ENCODE data around the gene SND1. TPM values are rescaled to one million over a fixed set of nuclear protein-coding genes. Genes with fewer than 3 reads are reported as not detected.
A peak's percentile ranks its signal among the peaks of the same experiment; 100 is the strongest.

Gene SND1
- total RNA-seq, 4 donors from 2014 or later: 64.3 to 77.0 (median 70.4) TPM

GRCh38 chr7:128017862-128018845, 366.2 kb downstream of the SND1 start:
- no peak for DNase-seq
- Histone ChIP-seq H3K27me3 (no peaks in the 10 kb centered on the region), H3K4me1 (no peaks in the 10 kb centered on the region), H3K27ac (no peak overlapping the region), H3K9me3 (no peaks in the 10 kb centered on the region), H3K4me3 (no peak overlapping the region), H3K36me3 (no peaks in the 10 kb centered on the region)
- 20 to 70% methylated on average over 1 to 8 of the region's 8 CpGs for WGBS, 2 donors (ENCODE audit: low coverage in 1 of 2)
- intact Hi-C loops (cut with DNase I; ENCODE audit: low total_unique reads) (no loop called here), in situ Hi-C loops (cut with MboI; ENCODE audit: low pct_ligation_motif_present in 1 of 4, low pct_unique_long_range_greater_than_20kb in 1 of 4, low sequenced_read_pairs in 3 of 4) (no loop called here)
- TF ChIP-seq POLR2A (IDR thresholded peaks at IDR 0.05) (no peak), EP300 (IDR thresholded peaks at IDR 0.05; ENCODE audit: low read depth) (no peak), CTCF (IDR thresholded peaks at IDR 0.05) (no peak), POLR2AphosphoS5 (IDR thresholded peaks at IDR 0.05) (no peak)

- DNase-seq: no peak
- Histone ChIP-seq H3K27me3 (no peaks in the 10 kb centered on the region), H3K27ac (no peak overlapping the region), H3K4me3 (no peak overlapping the region), H3K36me3 (no peaks in the 10 kb centered on the region), H3K9me3 (no peaks in the 10 kb centered on the region), H3K4me1 (no peaks in the 10 kb centered on the region)
- TF ChIP-seq CTCF (IDR thresholded peaks at IDR 0.05) (no peak), POLR2AphosphoS5 (IDR thresholded peaks at IDR 0.05) (no peak), EP300 (IDR thresholded peaks at IDR 0.05; ENCODE audit: low read depth) (no peak), POLR2A (IDR thresholded peaks at IDR 0.05) (no peak)
- intact Hi-C loops (cut with DNase I; ENCODE audit: low total_unique reads) (no loop called here), in situ Hi-C loops (cut with MboI; ENCODE audit: low pct_ligation_motif_present in 1 of 4, low pct_unique_long_range_greater_than_20kb in 1 of 4, low sequenced_read_pairs in 3 of 4) (no loop called here)
- WGBS, 2 donors (ENCODE audit: low coverage in 1 of 2): 93 to 100% methylated on average over 3 of the region's 3 CpGs
These were observed 367.3 kb downstream of the SND1 start for GRCh38 chr7:128019288-128019687.

GRCh38 chr7:128020159-128020558, 368.2 kb downstream of the SND1 start:
- no peak for DNase-seq
- H3K9me3 ChIP-seq: no peaks in the 10 kb centered on the region
- H3K27me3 ChIP-seq: no peaks in the 10 kb centered on the region
- intact Hi-C loops (cut with DNase I; ENCODE audit: low total_unique reads) (no loop called here), in situ Hi-C loops (cut with MboI; ENCODE audit: low pct_ligation_motif_present in 1 of 4, low pct_unique_long_range_greater_than_20kb in 1 of 4, low sequenced_read_pairs in 3 of 4) (no loop called here)
- H3K4me3 ChIP-seq: no peak overlapping the region
- H3K36me3 ChIP-seq: no peaks in the 10 kb centered on the region
- WGBS, 2 donors (ENCODE audit: low coverage in 1 of 2): 94 to 97% methylated on average over 5 to 6 of the region's 6 CpGs
- no peaks in the 10 kb centered on the region for H3K4me1 ChIP-seq
- no peak overlapping the region for H3K27ac ChIP-seq
- TF ChIP-seq EP300 (IDR thresholded peaks at IDR 0.05; ENCODE audit: low read depth) (no peak), POLR2A (IDR thresholded peaks at IDR 0.05) (no peak), POLR2AphosphoS5 (IDR thresholded peaks at IDR 0.05) (no peak), CTCF (IDR thresholded peaks at IDR 0.05) (peak in 2 of 5 experiments; percentile 5 to 11)

GRCh38 chr7:128021366-128021765, 369.4 kb downstream of the SND1 start:
- intact Hi-C loops (cut with DNase I; ENCODE audit: low total_unique reads): no loop called here
- TF ChIP-seq POLR2A (IDR thresholded peaks at IDR 0.05) (no peak), POLR2AphosphoS5 (IDR thresholded peaks at IDR 0.05) (no peak), EP300 (IDR thresholded peaks at IDR 0.05; ENCODE audit: low read depth) (no peak), CTCF (IDR thresholded peaks at IDR 0.05) (no peak)
- Histone ChIP-seq H3K27ac (no peak overlapping the region), H3K9me3 (no peaks in the 10 kb centered on the region), H3K4me1 (peaks cover 0 to 6% (median 0%) of the 10 kb centered on the region in 4 donors), H3K4me3 (no peak overlapping the region), H3K27me3 (no peaks in the 10 kb centered on the region), H3K36me3 (no peaks in the 10 kb centered on the region)
- WGBS, 2 donors (ENCODE audit: low coverage in 1 of 2): 98 to 100% methylated on average over 1 to 2 of the region's 2 CpGs
- in situ Hi-C loops (cut with MboI; ENCODE audit: low pct_ligation_motif_present in 1 of 4, low pct_unique_long_range_greater_than_20kb in 1 of 4, low sequenced_read_pairs in 3 of 4): no loop called here
- DNase-seq: no peak

All from transverse colon (tissue), 4 donors.